Suppressor macrophage treated with lipopolysaccharide for 4 hours (primary cell): ENCODE data around the gene UGT1A6.
A peak's percentile ranks its signal among the peaks of the same experiment; 100 is the strongest.
"Not testable (repeated sequence)": the region's sequence is repeated elsewhere in the genome, so short reads cannot be mapped to it uniquely, and the experiment has no call there.

Experiments
- DNase-seq: peaks from one replicate; pipeline ENCODE4 v3.0.0-alpha.2; 2020

Gene UGT1A6

DNA sequence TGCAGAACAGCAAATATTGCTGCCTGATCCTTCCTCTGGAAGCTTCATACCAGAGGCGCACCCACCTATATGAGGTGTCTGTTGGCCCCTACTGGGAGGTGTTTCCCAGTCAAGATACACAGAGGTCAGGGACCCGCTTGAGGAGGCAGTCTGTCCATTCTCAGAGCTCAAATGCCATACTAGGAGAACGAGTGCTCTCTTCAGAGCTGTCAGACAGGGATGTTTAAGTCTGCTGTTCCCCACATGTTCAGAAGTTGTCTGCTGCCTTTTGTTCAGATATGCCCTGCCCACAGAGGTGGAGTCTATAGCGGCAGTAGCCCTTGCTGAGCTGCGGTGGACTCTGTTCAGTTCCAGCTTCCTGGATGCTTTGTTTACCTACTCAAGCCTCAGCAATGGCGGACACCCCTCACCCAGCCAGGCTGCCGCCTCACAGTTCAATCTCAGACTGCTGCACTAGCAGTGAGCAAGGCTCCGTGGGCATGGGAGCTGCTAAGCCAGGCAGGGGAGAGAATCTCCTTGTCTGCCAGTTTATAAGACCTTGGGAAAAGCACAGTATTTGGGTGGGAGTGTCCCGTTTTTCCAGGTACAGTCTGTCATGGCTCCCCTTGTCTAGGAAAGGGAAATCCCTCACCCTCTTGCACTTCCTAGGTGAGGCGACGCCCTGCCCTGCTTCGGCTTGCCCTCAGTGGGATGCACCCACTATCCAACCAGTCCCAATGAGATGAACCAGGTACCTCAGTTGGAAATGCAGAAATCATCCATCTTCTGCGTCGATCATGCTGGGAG, 44.4 kb downstream of the UGT1A6 start:
- not testable (repeated sequence) for DNase-seq

DNA sequence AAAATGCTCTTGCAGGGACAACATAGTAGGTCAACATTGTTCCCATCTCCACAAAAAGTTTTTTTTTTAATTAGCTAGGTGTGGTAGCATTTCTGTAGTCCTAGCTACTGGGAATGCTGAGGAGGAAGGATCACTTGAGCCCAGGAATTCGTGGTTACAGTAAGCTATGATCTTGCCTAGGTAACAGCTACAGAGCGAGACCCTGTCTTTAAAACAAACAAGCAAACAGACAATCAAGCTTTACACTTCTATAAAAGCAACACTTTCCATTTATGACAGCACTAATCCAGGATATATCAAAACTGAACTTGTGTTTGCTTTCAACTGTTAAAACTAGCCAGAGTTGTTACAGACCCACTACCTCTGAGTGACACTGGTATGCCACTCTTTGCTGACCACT, 48.2 kb downstream of the UGT1A6 start:
- no peak for DNase-seq

DNA sequence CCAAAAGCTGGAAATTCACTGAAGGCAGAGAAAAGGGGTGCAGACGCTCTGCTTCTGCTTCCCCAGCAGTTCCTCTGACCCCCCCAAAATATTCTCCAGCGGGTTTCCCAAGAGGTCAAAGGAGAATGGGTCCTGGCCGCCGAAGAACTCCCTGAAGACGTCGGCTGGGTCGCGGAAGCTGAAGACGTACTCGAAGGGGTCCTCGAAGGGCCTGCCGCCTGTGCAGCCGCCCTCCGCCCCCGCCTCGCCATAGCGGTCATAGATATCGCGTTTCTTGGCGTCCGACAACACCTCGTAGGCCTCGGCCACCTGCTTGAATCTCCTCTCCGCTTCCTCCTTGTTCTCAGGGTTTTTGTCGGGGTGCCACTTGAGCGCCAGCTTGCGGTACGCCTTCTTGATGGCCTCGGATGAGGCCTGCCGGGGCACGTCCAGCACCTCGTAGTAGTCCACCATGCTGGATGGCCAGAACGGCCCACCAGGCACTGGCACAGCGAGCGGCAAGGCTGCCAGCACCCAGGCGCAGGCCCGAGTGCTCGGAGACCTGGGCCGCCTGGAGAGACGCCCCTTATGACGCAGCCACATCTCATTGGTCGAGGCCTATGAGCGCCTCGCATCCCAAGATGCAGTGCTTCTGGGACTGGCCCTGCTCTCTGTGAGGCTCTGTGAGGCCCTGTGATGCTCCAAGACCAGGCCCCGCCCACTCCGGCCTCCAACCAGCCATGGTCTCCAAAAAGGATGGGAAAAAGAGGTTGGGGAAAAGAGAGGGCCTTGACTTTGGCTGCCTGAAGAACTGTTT, 51.0 kb downstream of the UGT1A6 start:
- DNase-seq = no peak

DNA sequence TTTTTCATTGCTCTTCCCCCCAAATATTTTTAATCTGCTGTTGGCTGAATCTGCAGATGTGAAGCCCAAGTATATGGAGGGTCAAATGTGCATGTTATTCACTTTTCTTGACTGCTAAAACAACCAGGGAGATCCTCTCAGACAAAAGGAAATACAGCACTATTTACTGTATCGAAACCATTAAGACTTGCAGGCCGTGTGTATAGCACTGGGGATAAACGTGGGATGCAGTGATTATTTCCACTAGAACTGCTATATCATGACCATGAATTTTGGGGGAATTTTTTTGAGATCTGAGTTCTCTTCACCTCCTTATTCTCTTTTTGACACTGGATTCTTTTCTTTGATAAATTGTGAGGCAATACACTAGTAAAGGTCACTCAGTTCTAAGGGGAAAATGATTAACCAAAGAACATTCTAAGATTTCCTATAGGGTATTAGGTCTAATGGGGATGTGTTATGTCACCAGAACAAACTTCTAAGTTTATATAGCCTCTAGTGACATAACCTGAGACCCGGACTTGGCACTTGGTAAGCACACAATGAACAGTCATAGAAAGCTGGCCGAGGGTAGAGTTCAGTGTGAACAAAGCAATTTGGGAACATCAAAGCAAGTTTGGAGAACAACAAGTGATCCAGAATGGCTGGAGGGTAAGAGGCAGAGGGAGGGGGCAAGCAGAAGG, 52.5 kb downstream of the UGT1A6 start:
- no peak for DNase-seq

DNA sequence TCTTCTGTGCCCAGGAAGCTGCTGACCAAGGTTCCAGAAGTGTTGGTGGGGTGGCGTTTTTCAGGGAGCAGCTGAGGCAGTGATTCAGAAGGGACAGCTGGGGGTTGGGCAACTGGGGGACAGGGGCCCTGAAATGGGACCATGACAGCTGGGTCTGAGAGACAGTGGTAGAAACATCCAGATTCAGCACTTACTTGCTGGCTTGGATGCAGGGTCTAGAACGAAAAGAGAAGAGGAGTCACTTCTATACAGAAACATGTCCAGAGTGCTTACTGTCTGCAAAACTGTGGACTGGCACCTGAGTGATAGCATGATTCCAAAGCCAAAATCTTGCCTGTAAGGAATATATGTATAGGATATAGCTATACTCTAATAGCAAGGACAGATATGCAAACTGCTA, 53.1 kb downstream of the UGT1A6 start:
- not testable (repeated sequence) for DNase-seq

DNA sequence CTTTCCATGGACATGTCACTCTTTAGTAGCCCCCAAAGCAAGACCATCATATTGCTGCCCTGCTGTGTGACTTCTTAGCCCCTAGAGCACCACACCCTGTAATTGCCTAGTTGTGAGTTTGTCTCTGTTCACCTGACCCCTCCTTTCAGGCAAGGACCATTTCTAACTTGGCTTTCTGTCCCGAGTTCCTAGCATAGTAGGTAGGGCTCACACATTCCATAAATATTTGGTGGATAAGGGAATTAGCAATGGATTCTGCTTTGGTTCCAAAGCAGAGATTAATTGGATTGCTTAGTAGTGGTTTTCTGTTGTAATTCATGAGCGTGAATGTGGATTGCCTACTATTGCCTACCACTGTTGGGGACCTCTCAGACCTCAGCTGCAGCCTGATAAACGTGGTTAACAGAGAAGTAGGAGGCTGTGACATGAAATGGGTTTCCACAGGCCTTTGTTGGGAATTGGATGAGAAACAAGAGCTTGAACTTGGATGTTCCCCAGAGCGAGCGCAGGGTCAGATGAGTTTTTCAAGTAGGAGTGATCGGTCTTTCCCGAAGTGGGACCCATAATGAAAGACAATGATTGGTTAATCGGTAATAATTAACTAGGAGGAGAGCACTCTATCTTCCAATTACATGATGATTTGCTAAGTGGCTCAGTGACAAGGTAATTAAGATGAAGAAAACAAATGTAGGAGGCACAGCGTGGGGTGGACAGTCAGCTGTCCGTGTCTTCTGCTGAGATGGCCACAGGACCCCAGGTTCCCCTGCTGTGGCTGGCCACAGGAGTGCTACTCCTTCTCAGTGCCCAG, 54.0 kb downstream of the UGT1A6 start:
- DNase-seq = no peak

DNA sequence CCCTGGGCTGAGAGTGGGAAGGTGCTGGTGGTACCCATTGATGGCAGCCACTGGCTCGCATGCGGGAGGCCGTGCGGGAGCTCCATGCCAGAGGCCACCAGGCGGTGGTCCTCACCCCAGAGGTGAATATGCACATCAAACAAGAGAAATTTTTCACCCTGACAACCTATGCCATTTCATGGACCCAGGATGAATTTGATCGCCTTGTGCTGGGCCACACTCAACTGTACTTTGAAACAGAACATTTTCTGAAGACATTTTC, 54.5 kb downstream of the UGT1A6 start:
- no peak for DNase-seq

DNA sequence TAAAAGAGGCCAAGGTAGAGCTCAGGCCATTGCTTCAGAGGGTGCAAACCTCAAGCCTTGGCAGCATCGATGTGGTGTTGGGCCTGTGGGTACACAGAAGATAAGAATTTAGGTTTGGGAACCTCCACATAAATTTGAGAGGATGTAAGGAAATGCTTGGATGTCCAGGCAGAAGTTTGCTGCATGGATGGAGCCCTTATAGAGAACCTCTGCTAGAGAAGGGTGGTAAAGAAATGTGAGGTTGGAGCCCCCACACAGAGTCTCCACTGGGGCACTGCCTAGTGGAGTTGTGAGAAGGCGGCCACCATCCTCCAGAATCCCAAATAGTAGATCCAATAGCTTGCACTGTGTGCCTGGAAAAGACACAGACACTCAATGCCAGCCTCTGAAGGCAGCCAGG, 58.0 kb downstream of the UGT1A6 start:
- DNase-seq = not testable (repeated sequence)

DNA sequence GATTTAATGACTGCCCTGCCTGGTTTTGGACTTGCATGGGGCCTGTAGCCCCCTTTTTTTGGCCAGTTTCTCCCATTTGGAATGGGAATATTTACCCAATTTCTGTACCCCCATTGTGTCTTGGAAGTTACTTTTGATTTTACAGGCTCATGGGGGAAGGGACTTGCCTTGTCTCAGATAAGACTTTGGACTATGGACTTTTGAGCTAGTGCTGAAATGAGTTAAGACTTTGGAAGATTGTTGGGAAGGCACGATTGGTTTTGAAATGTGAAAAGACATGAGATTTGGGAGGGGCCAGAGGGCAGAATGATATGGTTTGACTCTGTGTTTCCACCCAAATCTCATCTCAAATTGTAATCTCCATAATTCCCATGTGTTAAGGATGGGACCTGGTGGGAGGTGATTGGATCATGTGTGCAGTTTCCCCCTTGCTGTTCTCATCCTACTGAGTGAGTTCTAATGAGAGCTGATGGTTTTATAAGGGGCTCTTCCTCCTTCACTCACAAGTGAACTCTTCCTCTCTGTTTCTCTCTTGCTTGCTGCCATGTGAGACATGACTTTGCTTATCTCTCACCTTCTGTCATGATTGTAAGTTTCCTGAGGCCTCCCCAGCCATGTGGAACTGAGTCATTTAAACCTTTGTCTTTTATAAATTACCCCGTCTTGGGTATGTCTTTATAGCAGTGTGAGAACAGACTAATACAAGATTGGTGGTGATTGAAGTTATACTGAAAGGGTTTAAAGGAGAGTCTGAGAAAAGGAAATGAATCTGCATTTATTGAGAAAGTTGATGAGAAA, 58.7 kb downstream of the UGT1A6 start:
- DNase-seq = not testable (repeated sequence)

DNA sequence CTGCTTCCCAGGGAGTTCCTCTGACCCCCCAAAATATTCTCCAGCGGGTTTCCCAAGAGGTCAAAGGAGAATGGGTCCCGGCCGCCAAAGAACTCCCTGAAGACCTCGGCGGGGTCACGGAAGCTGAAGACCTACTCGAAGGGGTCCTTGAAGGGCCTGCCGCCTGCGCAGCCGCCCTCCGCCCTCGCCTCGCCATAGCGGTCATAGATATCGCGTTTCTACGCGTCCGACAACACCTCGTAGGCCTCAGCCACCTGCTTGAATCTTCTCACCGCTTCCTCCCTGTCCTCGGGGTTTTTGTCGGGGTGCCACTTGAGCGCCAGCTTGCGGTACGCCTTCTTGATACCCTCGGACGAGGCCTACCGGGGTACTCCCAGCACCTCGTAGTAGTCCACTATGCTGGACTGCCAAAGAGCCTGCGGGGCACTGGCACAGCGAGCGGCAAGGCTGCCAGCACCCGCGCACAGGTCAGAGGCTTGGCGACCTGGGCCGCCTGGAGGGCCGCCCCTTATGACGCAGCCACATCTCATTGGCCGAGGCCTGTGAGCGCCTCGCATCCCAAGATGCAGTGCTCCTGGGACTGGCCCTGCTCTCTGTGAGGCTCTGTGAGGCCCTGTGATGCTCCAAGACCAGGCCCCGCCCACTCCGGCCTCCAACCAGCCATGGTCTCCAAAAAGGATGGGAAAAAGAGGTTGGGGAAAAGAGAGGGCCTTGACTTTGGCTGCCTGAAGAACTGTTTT, 62.4 kb downstream of the UGT1A6 start:
- no peak for DNase-seq

DNA sequence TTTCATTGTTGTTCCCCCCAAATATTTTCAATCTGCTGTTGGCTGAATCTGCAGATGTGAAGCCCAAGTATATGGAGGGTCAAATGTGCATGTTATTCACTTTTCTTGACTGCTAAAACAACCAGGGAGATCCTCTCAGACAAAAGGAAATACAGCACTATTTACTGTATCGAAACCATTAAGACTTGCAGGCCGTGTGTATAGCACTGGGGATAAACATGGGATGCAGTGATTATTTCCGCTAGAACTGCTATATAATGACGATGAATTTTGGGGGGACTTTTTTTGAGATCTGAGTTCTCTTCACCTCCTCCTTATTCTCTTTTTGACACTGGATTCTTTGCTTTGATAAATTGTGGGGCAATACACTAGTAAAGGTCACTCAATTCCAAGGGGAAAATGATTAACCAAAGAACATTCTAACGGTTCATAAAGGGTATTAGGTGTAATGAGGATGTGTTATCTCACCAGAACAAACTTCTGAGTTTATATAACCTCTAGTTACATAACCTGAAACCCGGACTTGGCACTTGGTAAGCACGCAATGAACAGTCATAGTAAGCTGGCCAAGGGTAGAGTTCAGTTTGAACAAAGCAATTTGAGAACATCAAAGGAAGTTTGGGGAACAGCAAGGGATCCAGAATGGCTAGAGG, 63.9 kb downstream of the UGT1A6 start:
- no peak for DNase-seq

DNA sequence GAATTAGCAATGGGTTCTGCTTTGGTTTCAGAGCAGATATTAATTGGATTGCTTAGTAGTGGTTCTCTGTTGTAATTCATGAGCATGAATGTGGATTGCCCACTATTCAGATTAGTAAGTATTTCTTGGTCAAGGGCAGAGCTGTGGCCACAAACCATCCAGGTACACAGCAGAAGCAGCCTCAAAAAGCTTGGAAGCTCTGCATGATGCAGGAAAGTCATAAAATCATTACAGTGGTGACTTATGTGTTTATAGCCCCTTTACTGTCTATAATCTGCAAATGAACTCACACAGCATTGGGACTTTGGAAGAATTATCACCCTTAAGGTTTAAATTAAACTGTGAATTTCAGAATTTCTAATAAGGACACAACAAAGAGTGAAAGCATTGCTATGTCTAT, 65.5 kb downstream of the UGT1A6 start:
- no peak for DNase-seq

DNA sequence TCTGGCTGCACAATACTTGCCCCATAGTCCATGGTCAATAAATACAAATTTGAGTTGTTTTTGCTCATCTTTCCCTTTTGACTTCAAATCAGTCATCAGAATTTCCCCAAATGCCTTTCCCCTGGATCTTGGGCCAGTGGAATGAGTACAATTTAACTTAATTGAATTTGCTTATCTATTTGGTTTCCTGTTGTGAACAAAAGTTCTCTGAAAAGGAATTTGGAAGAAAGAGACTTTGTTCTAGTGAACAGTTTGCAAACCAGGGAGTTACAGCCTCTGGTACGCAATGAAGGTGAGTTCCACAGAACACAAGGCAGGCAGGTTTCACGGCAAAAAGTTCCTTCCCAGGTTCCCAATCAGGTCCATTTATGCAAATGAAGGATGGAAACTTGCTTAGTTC, 66.2 kb downstream of the UGT1A6 start:
- no peak for DNase-seq

DNA sequence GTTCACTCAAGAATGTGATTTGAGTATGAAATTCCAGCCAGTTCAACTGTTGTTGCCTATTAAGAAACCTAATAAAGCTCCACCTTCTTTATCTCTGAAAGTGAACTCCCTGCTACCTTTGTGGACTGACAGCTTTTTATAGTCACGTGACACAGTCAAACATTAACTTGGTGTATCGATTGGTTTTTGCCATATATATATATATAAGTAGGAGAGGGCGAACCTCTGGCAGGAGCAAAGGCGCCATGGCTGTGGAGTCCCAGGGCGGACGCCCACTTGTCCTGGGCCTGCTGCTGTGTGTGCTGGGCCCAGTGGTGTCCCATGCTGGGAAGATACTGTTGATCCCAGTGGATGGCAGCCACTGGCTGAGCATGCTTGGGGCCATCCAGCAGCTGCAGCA, 67.4 kb downstream of the UGT1A6 start, which contains the start of gene UGT1A1:
UGT1A1 (plus strand) TSS at position 228 of the 400 bp plus-strand sequence; CDS start at position 246, 18 bp downstream.
- DNase-seq = no peak

DNA sequence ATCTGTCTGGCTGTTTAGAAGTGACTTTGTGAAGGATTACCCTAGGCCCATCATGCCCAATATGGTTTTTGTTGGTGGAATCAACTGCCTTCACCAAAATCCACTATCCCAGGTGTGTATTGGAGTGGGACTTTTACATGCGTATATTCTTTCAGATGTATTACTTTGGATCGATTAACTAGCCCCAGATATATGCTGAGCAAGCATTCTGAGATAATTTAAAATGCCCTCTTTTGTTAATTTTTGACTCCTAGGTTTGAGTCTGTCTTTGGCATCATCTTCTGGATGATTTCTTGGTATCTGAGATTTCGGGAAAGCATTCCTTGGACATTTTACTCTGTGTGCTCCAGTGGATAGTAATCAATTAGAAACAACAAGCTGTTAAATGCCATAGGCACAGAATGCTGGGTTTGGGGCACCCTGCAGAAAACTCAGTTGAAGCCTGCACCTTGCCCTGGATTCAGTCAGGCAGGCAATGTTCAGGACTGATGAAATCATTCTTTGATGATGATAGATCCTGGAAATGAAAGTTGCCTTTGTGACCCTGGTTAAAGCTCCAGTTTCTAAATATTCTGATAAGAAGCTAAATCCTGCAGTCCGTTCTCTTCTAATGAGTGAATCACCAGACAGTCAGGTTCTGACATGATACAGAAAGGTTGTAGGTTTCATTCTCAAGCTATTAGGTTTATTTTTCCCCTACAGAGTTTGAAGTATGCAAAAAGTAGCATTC, 68.5 kb downstream of the UGT1A6 start:
- DNase-seq = no peak

DNA sequence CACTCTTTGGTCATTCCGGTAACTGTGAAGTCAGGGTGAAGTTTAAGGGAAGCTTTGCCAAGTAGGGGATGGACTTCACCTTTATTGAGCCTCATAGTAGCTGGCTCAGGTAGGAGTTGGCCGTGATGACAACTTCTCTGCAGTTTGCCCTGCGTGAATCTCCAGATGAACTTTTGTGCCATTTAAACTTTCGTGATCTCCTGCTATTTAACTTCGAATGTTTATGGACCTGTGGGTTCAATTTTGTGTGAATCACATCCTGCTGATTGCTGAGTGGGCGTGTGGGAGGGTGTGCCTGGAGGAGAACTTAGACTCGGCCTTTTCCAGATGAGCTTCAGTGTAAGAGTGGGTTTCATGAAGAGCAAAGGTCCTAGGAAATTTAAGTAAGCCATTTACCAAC, 71.6 kb downstream of the UGT1A6 start:
- DNase-seq = peak; percentile 1

DNA sequence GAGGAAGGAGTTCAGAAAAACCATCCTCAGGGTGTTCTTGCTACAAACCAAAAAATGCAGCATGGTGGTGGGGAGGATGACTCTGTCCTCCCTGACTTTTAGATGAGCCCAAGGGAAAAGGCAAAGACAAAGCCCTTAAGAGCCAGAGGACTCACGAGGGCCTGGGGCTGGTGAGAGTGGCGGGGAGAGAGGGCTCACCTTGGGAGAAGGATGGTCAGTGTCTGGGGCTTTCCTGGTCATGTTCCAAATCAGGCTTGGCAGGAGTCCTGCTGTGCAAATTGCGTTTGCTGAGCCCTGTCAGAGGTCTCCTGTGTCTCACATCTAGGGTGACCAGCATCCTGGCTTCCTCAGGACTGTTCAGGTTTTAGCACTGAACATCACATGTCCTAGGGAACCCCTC, 72.1 kb downstream of the UGT1A6 start:
- no peak for DNase-seq

DNA sequence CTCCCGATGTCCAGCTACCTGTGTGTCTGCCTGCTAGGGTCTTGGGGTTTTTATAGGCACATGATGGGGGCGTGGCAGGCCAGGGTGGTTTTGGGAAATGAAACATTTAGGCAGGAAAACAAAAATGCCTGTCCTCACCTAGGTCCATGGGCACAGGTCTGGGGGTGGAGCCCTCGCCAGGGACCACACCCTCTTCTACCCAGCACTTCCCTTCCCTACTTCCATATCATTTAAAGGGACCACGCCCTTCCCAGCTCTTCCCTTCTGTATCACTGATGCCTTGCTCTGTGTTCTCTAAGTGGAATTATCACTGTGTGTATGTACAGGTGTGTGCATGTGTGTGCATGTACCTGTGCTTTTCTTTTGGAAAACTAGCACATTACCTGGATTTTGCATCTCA, 73.7 kb downstream of the UGT1A6 start:
- no peak for DNase-seq

DNA sequence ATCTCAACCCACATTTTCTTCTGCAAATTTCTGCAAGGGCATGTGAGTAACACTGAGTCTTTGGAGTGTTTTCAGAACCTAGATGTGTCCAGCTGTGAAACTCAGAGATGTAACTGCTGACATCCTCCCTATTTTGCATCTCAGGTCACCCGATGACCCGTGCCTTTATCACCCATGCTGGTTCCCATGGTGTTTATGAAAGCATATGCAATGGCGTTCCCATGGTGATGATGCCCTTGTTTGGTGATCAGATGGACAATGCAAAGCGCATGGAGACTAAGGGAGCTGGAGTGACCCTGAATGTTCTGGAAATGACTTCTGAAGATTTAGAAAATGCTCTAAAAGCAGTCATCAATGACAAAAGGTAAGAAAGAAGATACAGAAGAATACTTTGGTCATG, 75.4 kb downstream of the UGT1A6 start:
- DNase-seq = no peak

DNA sequence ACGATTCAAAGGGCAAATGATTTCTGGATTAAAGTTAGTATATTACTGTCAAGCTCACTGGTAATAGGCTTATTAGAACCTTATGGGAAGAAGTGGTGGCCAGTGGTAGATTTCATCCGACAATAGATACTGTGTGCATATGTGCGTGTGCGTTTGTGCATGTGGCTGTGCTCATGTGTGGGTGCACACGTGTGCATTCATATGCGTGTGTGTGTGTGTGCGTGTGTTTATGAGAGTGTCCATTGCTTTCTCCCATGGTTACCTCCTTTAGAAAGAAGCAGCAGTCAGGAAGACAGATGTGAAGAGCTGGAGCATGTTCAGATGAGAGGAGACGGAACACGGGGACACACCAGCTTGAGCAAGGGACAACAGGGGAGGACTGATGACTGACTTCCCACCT, 76.6 kb downstream of the UGT1A6 start:
- no peak for DNase-seq
